A549 (cell line): ENCODE data around the gene RABGAP1. TPM values are rescaled to one million over a fixed set of nuclear protein-coding genes. Genes with fewer than 3 reads are reported as not detected.
A peak's percentile ranks its signal among the peaks of the same experiment; 100 is the strongest.

Source experiments
- ATAC-seq, 2 experiments: fragments of 200-7000 bp in 1 of 2; fragments of >200 bp in 1 of 2; cut with Nextera tagmentation in 1 of 2; cut with Tn5 transposase in 1 of 2; 3 replicates each; pipeline versions ENCODE4 v1.8.0 to v1.9.1; 2018 to 2020; ENCODE audit warnings: mild to moderate bottlenecking in 1 of 2, moderate library complexity in 1 of 2
- CTCF ChIA-PET: fragments of 300-600 bp; sonication (Branson Sonifier 250); formaldehyde crosslinking; extraction: SDS; loops from one replicate; lab custom pipeline; 2021; ENCODE audit warnings: antibody characterized with exemption, inconsistent platforms; lab: Yijun Ruan, JAX
- POLR2A ChIA-PET: fragments of 350-600 bp; formaldehyde crosslinking; extraction: SDS; loops from one replicate; lab custom pipeline; 2021; ENCODE audit warnings: antibody characterized with exemption, inconsistent platforms; lab: Yijun Ruan, JAX
- DNase-seq, 2 experiments: peaks; one replicate each; pipeline versions ENCODE4 v3.0.0 to v3.0.0-alpha.2; 2011 to 2016; ENCODE audit warnings: low read depth in 1 of 2, low spot score in 1 of 2
- FAIRE-seq: peaks from 2 replicates; lab custom pipeline; 2011; peaks lifted over from hg19 to GRCh38; lab: Jason Lieb, UNC
- H3K27ac ChIP-seq, 2 experiments: fragments of >200 bp; sonication (Bioruptor Twin); formaldehyde crosslinking; 3 replicates each; pipeline ENCODE4 v1.5.1; 2016 to 2017
- H3K4me1 ChIP-seq: fragments of >200 bp; sonication (Bioruptor Twin); formaldehyde crosslinking; 3 replicates; pipeline ENCODE4 v1.6.1; 2016
- H3K4me2 ChIP-seq: fragments of >200 bp; sonication (Bioruptor Twin); formaldehyde crosslinking; 3 replicates; pipeline ENCODE4 v1.6.1; 2016
- H3K4me3 ChIP-seq: fragments of >200 bp; sonication (Bioruptor Twin); formaldehyde crosslinking; 3 replicates; pipeline ENCODE4 v1.5.1; 2016
- H3K9me3 ChIP-seq: fragments of >200 bp; sonication (Bioruptor Twin); formaldehyde crosslinking; 3 replicates; pipeline ENCODE4 v1.6.1; 2016
- ATOH8 ChIP-seq: fragments of 250-450 bp; sonication (Bioruptor Pico); IDR thresholded peaks from 2 replicates; pipeline ENCODE4 v1.5.0; 2020; ENCODE audit warnings: low read depth, mild to moderate bottlenecking, moderate library complexity
- BHLHE40 ChIP-seq: IDR thresholded peaks from 2 replicates; pipeline ENCODE4 v1.6.1; 2012; ENCODE audit warnings: low read depth, low read length, inconsistent platforms
- CHD4 ChIP-seq: fragments of 200-600 bp; sonication (generic); IDR thresholded peaks from 2 replicates; pipeline ENCODE4 v1.6.1; 2016; ENCODE audit warnings: antibody characterized with exemption, mild to moderate bottlenecking, borderline replicate concordance
- E2F6 ChIP-seq: IDR thresholded peaks from 2 replicates; pipeline ENCODE4 v1.6.1; 2012; ENCODE audit warnings: low read depth, borderline replicate concordance
- FOSB ChIP-seq: fragments of 250-450 bp; sonication (Bioruptor Pico); IDR thresholded peaks from 2 replicates; pipeline ENCODE4 v1.5.0; 2020; ENCODE audit warnings: mild to moderate bottlenecking, moderate library complexity
- FOSL2 ChIP-seq, 2 experiments: fragments of 450-650 bp in 1 of 2; fragments of >200 bp in 1 of 2; sonication (Bioruptor Twin) in 1 of 2; formaldehyde crosslinking; IDR thresholded peaks; 2 replicates each; pipeline versions ENCODE4 v1.5.0 to v1.6.1; 2016 to 2020; ENCODE audit warnings: mild to moderate bottlenecking in 1 of 2, moderate library complexity in 1 of 2
- FOXS1 ChIP-seq: fragments of 250-450 bp; sonication (Bioruptor Pico); IDR thresholded peaks from 2 replicates; pipeline ENCODE4 v1.5.0; 2020; ENCODE audit warnings: mild to moderate bottlenecking, moderate library complexity
- HDAC2 ChIP-seq: fragments of 200-600 bp; sonication (generic); IDR thresholded peaks from 2 replicates; pipeline ENCODE4 v1.6.1; 2016
- HEYL ChIP-seq: fragments of 250-450 bp; sonication (Bioruptor Pico); IDR thresholded peaks from 2 replicates; pipeline ENCODE4 v1.8.0; 2021; ENCODE audit warnings: mild to moderate bottlenecking, moderate library complexity
- HMGXB4 ChIP-seq: fragments of 250-450 bp; sonication (Bioruptor Pico); IDR thresholded peaks from 2 replicates; pipeline ENCODE4 v1.5.0; 2021; ENCODE audit warnings: mild to moderate bottlenecking, moderate library complexity, borderline replicate concordance
- HOXB13 ChIP-seq: fragments of 250-450 bp; sonication (Bioruptor Pico); IDR thresholded peaks from 2 replicates; pipeline ENCODE4 v1.5.0; 2020; ENCODE audit warnings: low read depth, mild to moderate bottlenecking, moderate library complexity
- JUN ChIP-seq, 2 experiments: fragments of >200 bp; sonication (Bioruptor Twin); formaldehyde crosslinking; IDR thresholded peaks; 2 replicates in 1 of 2; 3 replicates in 1 of 2; pipeline ENCODE4 v1.6.1; 2016 to 2017
- KDM5A ChIP-seq: fragments of 200-600 bp; sonication (generic); IDR thresholded peaks from 2 replicates; pipeline ENCODE4 v1.6.1; 2016; ENCODE audit warnings: antibody characterized with exemption, mild to moderate bottlenecking
- MAX ChIP-seq: IDR thresholded peaks from 2 replicates; pipeline ENCODE4 v1.6.1; 2012
- MAZ ChIP-seq: fragments of 150-350 bp; IDR thresholded peaks from 2 replicates; pipeline ENCODE4 v1.6.1; 2014; ENCODE audit warnings: antibody characterized with exemption, low read depth, low read length, borderline replicate concordance
- RAD21 ChIP-seq, 2 experiments: fragments of >200 bp in 1 of 2; sonication (Bioruptor Twin) in 1 of 2; formaldehyde crosslinking in 1 of 2; IDR thresholded peaks in 1 of 2; conservative IDR thresholded peaks in 1 of 2; 2 replicates in 1 of 2; 3 replicates in 1 of 2; pipeline ENCODE4 v1.6.1; 2012 to 2018; ENCODE audit warnings: inconsistent platforms in 1 of 2
- RARB ChIP-seq: fragments of 250-450 bp; sonication (Bioruptor Pico); IDR thresholded peaks from 2 replicates; pipeline ENCODE4 v1.8.0; 2021; ENCODE audit warnings: mild to moderate bottlenecking, moderate library complexity
- RFX5 ChIP-seq: fragments of 450-650 bp; IDR thresholded peaks from 2 replicates; pipeline ENCODE4 v1.7.1; 2014; ENCODE audit warnings: antibody characterized with exemption, mild to moderate bottlenecking, moderate library complexity
- SMC3 ChIP-seq: fragments of >200 bp; sonication (Bioruptor Twin); formaldehyde crosslinking; IDR thresholded peaks from 3 replicates; pipeline ENCODE4 v1.6.1; 2018; ENCODE audit warnings: inconsistent platforms
- SREBF2 ChIP-seq: fragments of 450-650 bp; IDR thresholded peaks from 2 replicates; pipeline ENCODE4 v1.6.1; 2014; ENCODE audit warnings: mild to moderate bottlenecking, moderate library complexity
- TP53 ChIP-seq: fragments of 250-450 bp; sonication (Bioruptor Pico); IDR thresholded peaks from 2 replicates; pipeline ENCODE4 v1.5.0; 2021; ENCODE audit warnings: mild to moderate bottlenecking, moderate library complexity
- WGBS: methylation state at CpG from one replicate; pipeline ENCODE4 v1.1.6; 2017; ENCODE audit errors: missing lambda C conversion rate; 5-methylcytosine and 5-hydroxymethylcytosine counted together
- polyA plus RNA-seq, 4 experiments: library from polyadenylated mRNA; depleted of rRNA in 3 of 4; stranded (reverse); fragments of >200 nt; fragmentation: RNase III in 1 of 4; extraction: RNeasy Plus Mini Kit Qiagen cat#74134 plus additional on column Dnase treatment in 1 of 4; gene quantifications; 2 replicates in 3 of 4; 3 replicates in 1 of 4; pipeline ENCODE4 v1.2.3, GENCODE V29; 2011 to 2017
- TF ChIP-seq, protein P1 (sequence below): fragments of >200 bp; sonication (Bioruptor Twin); formaldehyde crosslinking; IDR thresholded peaks from 3 replicates; pipeline ENCODE4 v1.5.1; 2016

Gene RABGAP1
- polyA plus RNA-seq, 2 of the 4 experiments (the other 2 are of a cell fraction), result 17.5 to 39.9 TPM

DNA sequence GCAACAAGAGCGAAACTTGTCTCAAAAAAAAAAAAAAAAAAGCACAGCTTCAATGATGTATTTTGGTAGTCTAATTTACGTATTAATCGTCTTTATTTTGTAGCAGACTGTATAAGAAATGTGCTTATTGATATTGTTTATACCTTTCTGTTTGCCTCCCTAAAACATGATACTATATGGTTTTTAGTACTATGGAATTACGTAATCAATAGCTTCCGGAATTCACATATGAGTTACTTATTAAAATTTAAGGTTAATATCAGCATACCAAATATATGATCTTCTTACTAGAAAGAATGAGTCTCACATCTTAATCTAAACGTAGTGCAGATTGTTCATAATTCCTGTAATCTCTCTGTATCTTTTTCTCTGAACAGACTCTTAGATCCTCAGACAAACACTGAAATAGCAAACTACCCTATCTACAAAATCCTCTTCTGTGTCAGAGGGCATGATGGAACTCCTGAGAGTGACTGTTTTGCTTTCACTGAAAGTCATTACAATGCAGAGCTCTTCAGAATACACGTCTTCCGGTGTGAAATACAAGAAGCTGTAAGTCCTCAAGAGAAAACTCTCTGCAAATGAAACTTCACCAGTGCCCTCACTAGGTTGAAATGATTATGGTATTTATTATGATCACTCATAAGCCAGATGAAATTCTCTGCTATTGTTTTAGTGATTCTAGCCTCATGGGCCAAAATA lies 48.3 kb downstream of the RABGAP1 start:
- no peak overlapping the region for H3K4me2 ChIP-seq
- ChIA-PET POLR2A (no interaction called here), CTCF (interaction anchor here (0.6 to 1.8 kb wide), 6 partner anchors 8 to 397 kb away, joined by 3 to 4 read pairs (median 3); no protein-coding TSS in a partner anchor)
- no peak for ATAC-seq
- no peak overlapping the region for H3K27ac ChIP-seq
- FAIRE-seq, result no peak
- DNase-seq, result no peak
- H3K4me1 ChIP-seq, result no peaks in the 10 kb centered on the region
- TF ChIP-seq FOXS1 (CRISPR knock-in tag), result no peak
- TF ChIP-seq CHD4, result no peak
- no peak for TF ChIP-seq BHLHE40
- TF ChIP-seq KDM5A, result no peak
- no peak for TF ChIP-seq RFX5
- TF ChIP-seq, protein P1, sequence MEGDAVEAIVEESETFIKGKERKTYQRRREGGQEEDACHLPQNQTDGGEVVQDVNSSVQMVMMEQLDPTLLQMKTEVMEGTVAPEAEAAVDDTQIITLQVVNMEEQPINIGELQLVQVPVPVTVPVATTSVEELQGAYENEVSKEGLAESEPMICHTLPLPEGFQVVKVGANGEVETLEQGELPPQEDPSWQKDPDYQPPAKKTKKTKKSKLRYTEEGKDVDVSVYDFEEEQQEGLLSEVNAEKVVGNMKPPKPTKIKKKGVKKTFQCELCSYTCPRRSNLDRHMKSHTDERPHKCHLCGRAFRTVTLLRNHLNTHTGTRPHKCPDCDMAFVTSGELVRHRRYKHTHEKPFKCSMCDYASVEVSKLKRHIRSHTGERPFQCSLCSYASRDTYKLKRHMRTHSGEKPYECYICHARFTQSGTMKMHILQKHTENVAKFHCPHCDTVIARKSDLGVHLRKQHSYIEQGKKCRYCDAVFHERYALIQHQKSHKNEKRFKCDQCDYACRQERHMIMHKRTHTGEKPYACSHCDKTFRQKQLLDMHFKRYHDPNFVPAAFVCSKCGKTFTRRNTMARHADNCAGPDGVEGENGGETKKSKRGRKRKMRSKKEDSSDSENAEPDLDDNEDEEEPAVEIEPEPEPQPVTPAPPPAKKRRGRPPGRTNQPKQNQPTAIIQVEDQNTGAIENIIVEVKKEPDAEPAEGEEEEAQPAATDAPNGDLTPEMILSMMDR, result no peak
- no peak for TF ChIP-seq FOSL2 (IDR thresholded peaks at IDR 0.05)
- TF ChIP-seq FOSL2 (CRISPR knock-in tag; IDR thresholded peaks at IDR 0.05), result no peak
- TF ChIP-seq RARB (CRISPR knock-in tag), result no peak
- H3K4me3 ChIP-seq, result no peak overlapping the region
- no peaks in the 10 kb centered on the region for H3K9me3 ChIP-seq
- WGBS, result 83% methylated on average over 8 of the region's 8 CpGs

DNA sequence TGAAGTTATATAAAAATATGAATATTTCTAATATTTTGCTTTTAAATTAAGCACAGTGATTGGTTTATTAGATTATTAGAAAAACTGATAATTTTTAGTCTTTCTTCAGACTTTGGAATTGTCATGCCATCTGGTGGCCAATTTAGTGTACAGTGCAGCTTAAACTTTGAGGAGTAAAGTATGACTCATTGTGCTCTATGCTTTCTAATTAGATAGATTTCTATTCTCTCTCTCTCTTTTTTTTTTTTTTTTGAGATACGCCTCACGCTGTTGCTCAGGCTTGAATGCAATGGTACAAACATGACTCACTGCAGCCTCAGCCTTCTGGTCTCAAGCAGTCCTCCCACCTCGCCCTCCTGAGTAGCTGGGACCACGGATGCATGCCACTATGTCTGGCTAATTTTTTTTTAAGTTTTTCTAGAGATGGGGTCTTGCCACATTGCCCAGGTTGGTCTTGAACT lies 50.6 kb downstream of the RABGAP1 start:
- Histone ChIP-seq H3K4me3 (no peak overlapping the region), H3K4me1 (no peaks in the 10 kb centered on the region), H3K27ac (no peak overlapping the region), H3K9me3 (no peaks in the 10 kb centered on the region), H3K4me2 (no peak overlapping the region)
- ChIA-PET POLR2A (interaction anchor here (0.6 to 1.4 kb wide), 7 partner anchors 38 to 163 kb away, joined by 3 to 6 read pairs (median 5); partner anchors contain the start of genes PDCL, RABGAP1, RC3H2 and ZBTB26), CTCF (interaction anchor here (0.6 to 2.0 kb wide), 19 partner anchors 9 to 385 kb away, joined by 3 to 10 read pairs (median 4); partner anchors contain the start of gene ZBTB26)
- FAIRE-seq, result no peak
- 48% methylated on average over 4 of the region's 4 CpGs for WGBS
- DNase-seq, result peak; percentile 38 to 53
- peak; percentile 64 to 77; a peak in 4 of 6 replicates for ATAC-seq
- TF ChIP-seq SMC3 (peak; percentile 63), JUN (IDR thresholded peaks at IDR 0.05) (no peak), FOSL2 (IDR thresholded peaks at IDR 0.05) (peak; percentile 30; the same call in 1 of the 2 replicates), FOSL2 (CRISPR knock-in tag; IDR thresholded peaks at IDR 0.05) (peak; percentile 93), SREBF2 (no peak), MAX (no peak), RAD21 (conservative IDR thresholded peaks at IDR 0.05 in 1 of 2, IDR thresholded peaks at IDR 0.05 in 1 of 2) (peak; percentile 62 to 69), FOSB (no peak)
- TF ChIP-seq, protein P1, result peak; percentile 79

DNA sequence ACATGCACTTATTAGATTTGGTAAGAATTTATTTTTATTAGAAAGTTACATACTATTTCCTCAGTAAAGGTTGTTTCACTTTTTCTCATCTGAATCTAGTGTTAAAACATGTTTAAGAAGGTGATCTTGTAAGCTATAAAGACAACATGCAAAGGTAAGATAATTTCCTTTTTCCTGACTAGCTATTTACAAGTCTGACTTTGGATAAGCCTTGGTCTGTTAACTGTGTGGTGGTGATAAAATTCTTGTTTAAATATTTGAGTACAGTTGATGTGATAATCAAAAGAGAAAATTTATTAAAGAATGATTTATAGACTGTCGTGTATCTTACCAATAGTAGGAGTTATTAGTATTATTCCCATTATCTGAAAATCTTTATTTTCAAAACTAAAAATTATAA lies 55.8 kb downstream of the RABGAP1 start:
- Histone ChIP-seq H3K4me2 (no peak overlapping the region), H3K4me1 (no peaks in the 10 kb centered on the region), H3K4me3 (no peak overlapping the region), H3K27ac (no peak overlapping the region), H3K9me3 (no peaks in the 10 kb centered on the region)
- no peak for DNase-seq
- POLR2A ChIA-PET, result no interaction called here
- WGBS, result 92% methylated on average over 1 of the region's 1 CpG
- TF ChIP-seq MAX, result no peak
- TF ChIP-seq HEYL (CRISPR knock-in tag), result no peak
- TF ChIP-seq TP53 (CRISPR knock-in tag), result no peak
- TF ChIP-seq MAZ, result no peak
- no peak for TF ChIP-seq HOXB13
- TF ChIP-seq E2F6, result no peak
- no peak for TF ChIP-seq HDAC2
- no peak for TF ChIP-seq HMGXB4 (CRISPR knock-in tag)
- no peak for TF ChIP-seq ATOH8
- TF ChIP-seq RARB (CRISPR knock-in tag), result no peak
- TF ChIP-seq BHLHE40, result no peak
- CTCF ChIA-PET, result interaction anchor here (1.8 kb wide), 1 partner anchor 9 kb away, joined by 4 read pairs; no protein-coding TSS in a partner anchor
- ATAC-seq, result no peak
- FAIRE-seq, result no peak
